ENCODE data around the gene CACNA1I.

CACNA1I gene

GRCh38 chr22:39603345-39603744 lies 32.8 kb downstream of the CACNA1I start:
- ChIA-PET CTCF (no interaction called here), POLR2A (no interaction called here)
- Histone ChIP-seq H3K27ac (ENCODE audit: insufficient read depth in 1 of 2, low read depth in 1 of 2, low read length in 2 of 2, poor library complexity in 1 of 2, severe bottlenecking in 2 of 2) (no peak overlapping the region), H3K4me1 (ENCODE audit: control extremely low read depth in 1 of 4, control insufficient read depth in 4 of 4, insufficient read depth in 4 of 4, low read length in 3 of 4) (no peaks in the 10 kb centered on the region), H3K36me3 (ENCODE audit: control insufficient read depth in 4 of 4, insufficient read depth in 4 of 4, low read length in 3 of 4) (no peaks in the 10 kb centered on the region), H3K9me3 (ENCODE audit: control extremely low read depth in 1 of 5, control insufficient read depth in 4 of 5, insufficient read depth in 2 of 5, low read depth in 1 of 5, low read length in 4 of 5) (peaks cover 1 to 12% (median 4%) of the 10 kb centered on the region in 5 experiments), H3K4me3 (ENCODE audit: control insufficient read depth in 1 of 7, extremely low read depth in 1 of 7, insufficient read depth in 4 of 7, low read depth in 2 of 7, low read length in 6 of 7) (no peak overlapping the region), H3K27me3 (replicated peaks in 2 of 5; ENCODE audit: control insufficient read depth in 4 of 5, insufficient read depth in 5 of 5, low read length in 4 of 5) (peaks cover 0 to 32% (median 5%) of the 10 kb centered on the region in 5 experiments)
- DNase-seq = no peak
- WGBS (ENCODE audit: insufficient coverage) = no CpG with 5 or more reads among the region's 3 CpGs

GRCh38 chr22:39610246-39610645 lies 39.7 kb downstream of the CACNA1I start:
- H3K4me3 ChIP-seq (ENCODE audit: control insufficient read depth in 1 of 7, extremely low read depth in 1 of 7, insufficient read depth in 4 of 7, low read depth in 2 of 7, low read length in 6 of 7) = no peak overlapping the region
- no peaks in the 10 kb centered on the region for H3K36me3 ChIP-seq (ENCODE audit: control insufficient read depth in 4 of 4, insufficient read depth in 4 of 4, low read length in 3 of 4)
- ChIA-PET POLR2A (no interaction called here), CTCF (no interaction called here)
- peaks cover 0 to 55% (median 4%) of the 10 kb centered on the region in 5 experiments for H3K27me3 ChIP-seq (replicated peaks in 2 of 5; ENCODE audit: control insufficient read depth in 4 of 5, insufficient read depth in 5 of 5, low read length in 4 of 5)
- no peak overlapping the region for H3K27ac ChIP-seq (ENCODE audit: insufficient read depth in 1 of 2, low read depth in 1 of 2, low read length in 2 of 2, poor library complexity in 1 of 2, severe bottlenecking in 2 of 2)
- WGBS (ENCODE audit: insufficient coverage) = 73% methylated on average over 8 of the region's 8 CpGs
- H3K9me3 ChIP-seq (ENCODE audit: control extremely low read depth in 1 of 5, control insufficient read depth in 4 of 5, insufficient read depth in 2 of 5, low read depth in 1 of 5, low read length in 4 of 5) = peaks cover 0 to 16% (median 3%) of the 10 kb centered on the region in 5 experiments
- H3K4me1 ChIP-seq (ENCODE audit: control extremely low read depth in 1 of 4, control insufficient read depth in 4 of 4, insufficient read depth in 4 of 4, low read length in 3 of 4) = no peaks in the 10 kb centered on the region
- no peak for DNase-seq

- peaks cover 0 to 16% (median 3%) of the 10 kb centered on the region in 5 experiments for H3K9me3 ChIP-seq (ENCODE audit: control extremely low read depth in 1 of 5, control insufficient read depth in 4 of 5, insufficient read depth in 2 of 5, low read depth in 1 of 5, low read length in 4 of 5)
- no peak overlapping the region for H3K27ac ChIP-seq (ENCODE audit: insufficient read depth in 1 of 2, low read depth in 1 of 2, low read length in 2 of 2, poor library complexity in 1 of 2, severe bottlenecking in 2 of 2)
- ChIA-PET CTCF (no interaction called here), POLR2A (no interaction called here)
- H3K36me3 ChIP-seq (ENCODE audit: control insufficient read depth in 4 of 4, insufficient read depth in 4 of 4, low read length in 3 of 4) = no peaks in the 10 kb centered on the region
- 91% methylated on average over 6 of the region's 7 CpGs for WGBS (ENCODE audit: insufficient coverage)
- H3K4me1 ChIP-seq (ENCODE audit: control extremely low read depth in 1 of 4, control insufficient read depth in 4 of 4, insufficient read depth in 4 of 4, low read length in 3 of 4) = no peaks in the 10 kb centered on the region
- peaks cover 0 to 59% (median 6%) of the 10 kb centered on the region in 5 experiments for H3K27me3 ChIP-seq (replicated peaks in 2 of 5; ENCODE audit: control insufficient read depth in 4 of 5, insufficient read depth in 5 of 5, low read length in 4 of 5)
- no peak for DNase-seq
- H3K4me3 ChIP-seq (ENCODE audit: control insufficient read depth in 1 of 7, extremely low read depth in 1 of 7, insufficient read depth in 4 of 7, low read depth in 2 of 7, low read length in 6 of 7) = no peak overlapping the region
These were observed 40.2 kb downstream of the CACNA1I start for GRCh38 chr22:39610766-39611165.

GRCh38 chr22:39611360-39611759 lies 40.8 kb downstream of the CACNA1I start:
- Histone ChIP-seq H3K9me3 (ENCODE audit: control extremely low read depth in 1 of 5, control insufficient read depth in 4 of 5, insufficient read depth in 2 of 5, low read depth in 1 of 5, low read length in 4 of 5) (peaks cover 0 to 16% (median 3%) of the 10 kb centered on the region in 5 experiments), H3K4me3 (ENCODE audit: control insufficient read depth in 1 of 7, extremely low read depth in 1 of 7, insufficient read depth in 4 of 7, low read depth in 2 of 7, low read length in 6 of 7) (no peak overlapping the region), H3K27ac (ENCODE audit: insufficient read depth in 1 of 2, low read depth in 1 of 2, low read length in 2 of 2, poor library complexity in 1 of 2, severe bottlenecking in 2 of 2) (no peak overlapping the region), H3K27me3 (replicated peaks in 2 of 5; ENCODE audit: control insufficient read depth in 4 of 5, insufficient read depth in 5 of 5, low read length in 4 of 5) (peaks cover 0 to 65% (median 9%) of the 10 kb centered on the region in 5 experiments), H3K4me1 (ENCODE audit: control extremely low read depth in 1 of 4, control insufficient read depth in 4 of 4, insufficient read depth in 4 of 4, low read length in 3 of 4) (no peaks in the 10 kb centered on the region), H3K36me3 (ENCODE audit: control insufficient read depth in 4 of 4, insufficient read depth in 4 of 4, low read length in 3 of 4) (no peaks in the 10 kb centered on the region)
- CTCF ChIA-PET = no interaction called here
- POLR2A ChIA-PET = no interaction called here
- WGBS (ENCODE audit: insufficient coverage) = 93% methylated on average over 2 of the region's 4 CpGs
- no peak for DNase-seq

- peak in 2 of 3 donors; percentile 48 to 66 for DNase-seq
- no peaks in the 10 kb centered on the region for H3K4me1 ChIP-seq (ENCODE audit: control extremely low read depth in 1 of 4, control insufficient read depth in 4 of 4, insufficient read depth in 4 of 4, low read length in 3 of 4)
- no peak overlapping the region for H3K4me3 ChIP-seq (ENCODE audit: control insufficient read depth in 1 of 7, extremely low read depth in 1 of 7, insufficient read depth in 4 of 7, low read depth in 2 of 7, low read length in 6 of 7)
- peaks cover 0 to 76% (median 9%) of the 10 kb centered on the region in 5 experiments for H3K27me3 ChIP-seq (replicated peaks in 2 of 5; ENCODE audit: control insufficient read depth in 4 of 5, insufficient read depth in 5 of 5, low read length in 4 of 5)
- POLR2A ChIA-PET = no interaction called here
- CTCF ChIA-PET = interaction anchor here (0.8 to 1.6 kb wide), 4 partner anchors 40 to 412 kb away, joined by 3 to 4 read pairs (median 3); no protein-coding TSS in a partner anchor
- H3K36me3 ChIP-seq (ENCODE audit: control insufficient read depth in 4 of 4, insufficient read depth in 4 of 4, low read length in 3 of 4) = no peaks in the 10 kb centered on the region
- 89% methylated on average over 6 of the region's 7 CpGs for WGBS (ENCODE audit: insufficient coverage)
- no peak overlapping the region for H3K27ac ChIP-seq (ENCODE audit: insufficient read depth in 1 of 2, low read depth in 1 of 2, low read length in 2 of 2, poor library complexity in 1 of 2, severe bottlenecking in 2 of 2)
- H3K9me3 ChIP-seq (ENCODE audit: control extremely low read depth in 1 of 5, control insufficient read depth in 4 of 5, insufficient read depth in 2 of 5, low read depth in 1 of 5, low read length in 4 of 5) = peaks cover 0 to 16% (median 3%) of the 10 kb centered on the region in 5 experiments
These were observed 42.4 kb downstream of the CACNA1I start for GRCh38 chr22:39612811-39613548.

GRCh38 chr22:39613549-39613921 lies 43.0 kb downstream of the CACNA1I start:
- Histone ChIP-seq H3K9me3 (ENCODE audit: control extremely low read depth in 1 of 5, control insufficient read depth in 4 of 5, insufficient read depth in 2 of 5, low read depth in 1 of 5, low read length in 4 of 5) (peaks cover 0 to 16% (median 3%) of the 10 kb centered on the region in 5 experiments), H3K36me3 (ENCODE audit: control insufficient read depth in 4 of 4, insufficient read depth in 4 of 4, low read length in 3 of 4) (no peaks in the 10 kb centered on the region), H3K27me3 (replicated peaks in 2 of 5; ENCODE audit: control insufficient read depth in 4 of 5, insufficient read depth in 5 of 5, low read length in 4 of 5) (peaks cover 0 to 79% (median 9%) of the 10 kb centered on the region in 5 experiments), H3K27ac (ENCODE audit: insufficient read depth in 1 of 2, low read depth in 1 of 2, low read length in 2 of 2, poor library complexity in 1 of 2, severe bottlenecking in 2 of 2) (no peak overlapping the region), H3K4me1 (ENCODE audit: control extremely low read depth in 1 of 4, control insufficient read depth in 4 of 4, insufficient read depth in 4 of 4, low read length in 3 of 4) (no peaks in the 10 kb centered on the region), H3K4me3 (ENCODE audit: control insufficient read depth in 1 of 7, extremely low read depth in 1 of 7, insufficient read depth in 4 of 7, low read depth in 2 of 7, low read length in 6 of 7) (no peak overlapping the region)
- ChIA-PET CTCF (interaction anchor here (0.9 to 1.6 kb wide), 3 partner anchors 40 to 411 kb away, joined by 3 to 4 read pairs (median 3); no protein-coding TSS in a partner anchor), POLR2A (no interaction called here)
- whole genome bisulfite sequencing (ENCODE audit: insufficient coverage) = 97% methylated on average over 9 of the region's 10 CpGs
- DNase-seq = no peak

GRCh38 chr22:39614442-39614841 lies 43.9 kb downstream of the CACNA1I start:
- Histone ChIP-seq H3K4me1 (ENCODE audit: control extremely low read depth in 1 of 4, control insufficient read depth in 4 of 4, insufficient read depth in 4 of 4, low read length in 3 of 4) (no peaks in the 10 kb centered on the region), H3K4me3 (ENCODE audit: control insufficient read depth in 1 of 7, extremely low read depth in 1 of 7, insufficient read depth in 4 of 7, low read depth in 2 of 7, low read length in 6 of 7) (no peak overlapping the region), H3K27me3 (replicated peaks in 2 of 5; ENCODE audit: control insufficient read depth in 4 of 5, insufficient read depth in 5 of 5, low read length in 4 of 5) (peaks cover 0 to 76% (median 9%) of the 10 kb centered on the region in 5 experiments), H3K9me3 (ENCODE audit: control extremely low read depth in 1 of 5, control insufficient read depth in 4 of 5, insufficient read depth in 2 of 5, low read depth in 1 of 5, low read length in 4 of 5) (peaks cover 0 to 16% (median 3%) of the 10 kb centered on the region in 5 experiments), H3K36me3 (ENCODE audit: control insufficient read depth in 4 of 4, insufficient read depth in 4 of 4, low read length in 3 of 4) (no peaks in the 10 kb centered on the region), H3K27ac (ENCODE audit: insufficient read depth in 1 of 2, low read depth in 1 of 2, low read length in 2 of 2, poor library complexity in 1 of 2, severe bottlenecking in 2 of 2) (no peak overlapping the region)
- ChIA-PET POLR2A (no interaction called here), CTCF (interaction anchor here (1.6 kb wide), 1 partner anchor 402 kb away, joined by 4 read pairs; no protein-coding TSS in a partner anchor)
- 35% methylated on average over 2 of the region's 4 CpGs for WGBS (ENCODE audit: insufficient coverage)
- DNase-seq = no peak
